Breast epithelium (tissue), 3 donors: ENCODE data around the gene STXBP5L.
"Not testable (repeated sequence)": the region's sequence is repeated elsewhere in the genome, so short reads cannot be mapped to it uniquely, and the experiment has no call there.

Source experiments
- POLR2A ChIP-seq: fragments of 450-650 bp; IDR thresholded peaks from one replicate; pipeline ENCODE4 v1.6.1; 2016; ENCODE audit warnings: antibody characterized with exemption, mild to moderate bottlenecking, moderate library complexity
- POLR2AphosphoS5 ChIP-seq, 3 donors: sonication (generic); formaldehyde crosslinking; IDR thresholded peaks; one replicate each; pipeline ENCODE4 v1.6.1; 2017; ENCODE audit warnings: antibody characterized with exemption in 3 of 3

GRCh38 chr3:121395967-121396366, 488.0 kb downstream of the STXBP5L start:
- TF ChIP-seq POLR2AphosphoS5 (IDR thresholded peaks at IDR 0.05); POLR2A: not testable (repeated sequence)
